K562 (cell line): ENCODE measurements around the gene LONRF2. TPM values are rescaled to one million over a fixed set of nuclear protein-coding genes. Genes with fewer than 3 reads are reported as not detected.
A peak's percentile ranks its signal among the peaks of the same experiment; 100 is the strongest.

Experiments
- ATAC-seq: fragments of 200-7000 bp; cut with Tn5 transposase; 3 replicates; pipeline ENCODE4 v1.9.1; 2020; ENCODE audit warnings: moderate library complexity
- BruUV-seq: library from RNA; stranded (reverse); fragments of 400-500 nt; replicated peaks from 2 replicates; lab custom pipeline; 2021; lab: Mats Ljungman, UMichigan
- CTCF ChIA-PET: fragments of 300-600 bp; formaldehyde crosslinking; extraction: SDS; loops from one replicate; lab custom pipeline; 2021; ENCODE audit warnings: low intra/inter-chr PET ratio; lab: Yijun Ruan, JAX
- POLR2A ChIA-PET: fragments of 300-600, 350-650 bp; sonication (Branson Sonifier 250); formaldehyde crosslinking; extraction: SDS; loops from one replicate; lab custom pipeline; 2021; ENCODE audit warnings: antibody characterized with exemption, inconsistent platforms; lab: Yijun Ruan, JAX
- DNase-seq, 4 experiments: peaks; one replicate each; pipeline versions ENCODE4 v3.0.0 to v3.0.0-alpha.2; 2011 to 2018; ENCODE audit warnings: low spot score in 3 of 4, mixed read lengths in 3 of 4; ENCODE audit errors: extremely low read depth in 1 of 4
- FAIRE-seq: peaks from 2 replicates; lab custom pipeline; 2011; peaks lifted over from hg19 to GRCh38; lab: Jason Lieb, UNC
- H2AFZ ChIP-seq: 2 replicates; pipeline ENCODE4 v1.6.0; 2011; ENCODE audit warnings: low read depth, low read length, control low read depth, inconsistent platforms
- H3K27ac ChIP-seq: fragments of 200-600 bp; 3 replicates; pipeline ENCODE4 v1.8.0; 2011; ENCODE audit warnings: low read depth, mild to moderate bottlenecking, control low read depth, inconsistent platforms, low read length, moderate library complexity, mixed read lengths; ENCODE audit errors: extremely low read depth
- H3K27me3 ChIP-seq, 2 experiments: fragments of 300-600 bp in 1 of 2; 2 replicates in 1 of 2; 3 replicates in 1 of 2; pipeline versions ENCODE4 v1.6.0 to v1.8.0; 2011; ENCODE audit warnings: inconsistent platforms in 2 of 2, low read length in 2 of 2, mild to moderate bottlenecking in 1 of 2, mixed read lengths in 1 of 2, moderate library complexity in 1 of 2; ENCODE audit not compliant: control insufficient read depth in 2 of 2, insufficient read depth in 2 of 2
- H3K36me3 ChIP-seq: fragments of 300-600 bp; 3 replicates; pipeline ENCODE4 v1.8.0; 2011; ENCODE audit warnings: mild to moderate bottlenecking, low read length, inconsistent platforms; ENCODE audit not compliant: control insufficient read depth, insufficient read depth
- H3K4me1 ChIP-seq, 2 experiments: fragments of 200-600 bp in 1 of 2; replicated peaks in 1 of 2; 2 replicates in 1 of 2; 3 replicates in 1 of 2; pipeline versions ENCODE4 v1.5.1 to v1.8.0; 2011; ENCODE audit warnings: inconsistent platforms in 2 of 2, low read length in 2 of 2, mild to moderate bottlenecking in 1 of 2, mixed read lengths in 1 of 2, moderate library complexity in 1 of 2; ENCODE audit not compliant: control insufficient read depth in 2 of 2, insufficient read depth in 2 of 2
- H3K4me2 ChIP-seq: 2 replicates; pipeline ENCODE4 v1.6.1; 2011; ENCODE audit warnings: low read length, control low read depth, inconsistent platforms, mixed read lengths; ENCODE audit not compliant: insufficient read depth
- H3K4me3 ChIP-seq: fragments of 200-600 bp; sonication (generic), shearing (Covaris generic); 2 replicates; pipeline ENCODE4 v1.5.1; 2016; ENCODE audit warnings: control low read depth, inconsistent platforms
- H3K79me2 ChIP-seq: fragments of 200-600 bp; 3 replicates; pipeline ENCODE4 v1.8.0; 2011; ENCODE audit warnings: low read length, inconsistent platforms; ENCODE audit not compliant: control insufficient read depth, insufficient read depth
- H3K9ac ChIP-seq, 2 experiments: 2 replicates each; pipeline versions ENCODE4 v1.6.0 to v1.6.1; 2011; ENCODE audit warnings: low read depth in 2 of 2, low read length in 2 of 2, control low read depth in 1 of 2, inconsistent platforms in 1 of 2, mild to moderate bottlenecking in 1 of 2, mixed read lengths in 1 of 2; ENCODE audit not compliant: insufficient read depth in 1 of 2
- H3K9me1 ChIP-seq: one replicate; pipeline ENCODE4 v1.6.0; 2011; ENCODE audit warnings: inconsistent platforms, mild to moderate bottlenecking, low read length, moderate library complexity; ENCODE audit not compliant: control insufficient read depth, insufficient read depth
- H3K9me3 ChIP-seq: replicated peaks from 2 replicates; pipeline ENCODE4 v1.5.1; 2011; ENCODE audit warnings: low read depth, low read length, inconsistent platforms; ENCODE audit not compliant: control insufficient read depth, insufficient read depth
- H4K20me1 ChIP-seq: replicated peaks from 2 replicates; pipeline ENCODE4 v1.6.1; 2011; ENCODE audit warnings: low read length, inconsistent platforms, mixed read lengths; ENCODE audit not compliant: control insufficient read depth, insufficient read depth
- CEBPB ChIP-seq: fragments of 450-650 bp; IDR thresholded peaks from 2 replicates; pipeline ENCODE4 v1.6.1; 2016; ENCODE audit warnings: missing genetic modification characterization, missing compliant biosample characterization
- KLF1 ChIP-seq: fragments of 450-650 bp; IDR thresholded peaks from 2 replicates; pipeline ENCODE4 v1.6.1; 2016; ENCODE audit warnings: missing genetic modification characterization, missing compliant biosample characterization
- RBM15 ChIP-seq: fragments of 200-400 bp; formaldehyde crosslinking; IDR thresholded peaks from 2 replicates; pipeline ENCODE4 v1.6.1; 2018; ENCODE audit warnings: mild to moderate bottlenecking, low read length, moderate library complexity; ENCODE audit not compliant: insufficient read depth
- SMARCB1 ChIP-seq: IDR thresholded peaks from 2 replicates; pipeline ENCODE4 v1.6.1; 2011; ENCODE audit warnings: improper control_type of control experiment, low read depth; ENCODE audit not compliant: insufficient read length
- SREBF1 ChIP-seq: fragments of 150-350 bp; IDR thresholded peaks from 2 replicates; pipeline ENCODE4 v1.6.1; 2014; ENCODE audit warnings: antibody characterized with exemption, low read depth, low read length, borderline replicate concordance
- ZNF324 ChIP-seq: fragments of 250-450 bp; sonication (Bioruptor Pico); IDR thresholded peaks from 2 replicates; pipeline ENCODE4 v1.4.0; 2020; ENCODE audit warnings: mild to moderate bottlenecking
- ZNF431 ChIP-seq: sonication (generic); formaldehyde crosslinking; IDR thresholded peaks from 2 replicates; pipeline ENCODE4 v1.8.0; 2022; ENCODE audit warnings: mild to moderate bottlenecking, missing genetic modification reagents
- WGBS: fragments of 100-300 bp; shearing (Covaris generic); methylation state at CpG from one replicate; pipeline ENCODE4 v1.1.6; 2016; ENCODE audit warnings: low coverage, mixed read lengths; ENCODE audit not compliant: insufficient coverage; ENCODE audit errors: missing lambda C conversion rate; 5-methylcytosine and 5-hydroxymethylcytosine counted together
- in situ Hi-C: fragments of 300-500 bp; cut with MboI; formaldehyde crosslinking; loops from 4 replicates; pipeline ENCODE4 v1.15.0; 2018; ENCODE audit warnings: inconsistent platforms, mixed read lengths
- intact Hi-C: fragments of 100-400 bp; cut with micrococcal nuclease; formaldehyde crosslinking; loops from 2 replicates; pipeline ENCODE4 v1.14.2; 2022
- polyA plus RNA-seq, 8 experiments: library from polyadenylated mRNA; depleted of rRNA in 4 of 8; stranded (reverse) in 5 of 8; unstranded in 3 of 8; fragments of >200 nt; fragmentation: Nextera tagmentation in 2 of 8; fragmentation: Illumina TruSeq in 1 of 8; extraction: Ambion mirVana in 2 of 8; extraction: Trizol in 1 of 8; gene quantifications; 2 replicates each; pipeline versions ENCODE4 v1.2.1 to v1.2.3, GENCODE V29; 2011 to 2014; ENCODE audit warnings: inconsistent platforms in 1 of 8, missing spikeins in 1 of 8
- total RNA-seq, 7 experiments: library from RNA; depleted of rRNA in 6 of 7; stranded (reverse); fragments of >200 nt in 6 of 7; fragmentation: Illumina TruSeq in 2 of 7; extraction: Trizol in 2 of 7; gene quantifications; 2 replicates each; pipeline versions ENCODE4 v1.2.1 to v1.2.3, GENCODE V29; 2011 to 2021; ENCODE audit warnings: low replicate concordance in 1 of 7
- TF ChIP-seq, protein P1 (sequence below): sonication (generic); IDR thresholded peaks from 2 replicates; pipeline ENCODE4 v1.6.1; 2016
- TF ChIP-seq, protein P2 (sequence below): fragments of 250-450 bp; sonication (Bioruptor Pico); IDR thresholded peaks from 2 replicates; pipeline ENCODE4 v1.8.0; 2021; ENCODE audit warnings: mild to moderate bottlenecking, moderate library complexity
- TF ChIP-seq, protein P3 (sequence below): sonication (generic); formaldehyde crosslinking; IDR thresholded peaks from 2 replicates; pipeline ENCODE4 v1.8.1; 2022; ENCODE audit warnings: missing genetic modification reagents

The LONRF2 gene
- total and polyA plus RNA-seq, 9 of the 15 experiments (the other 6 are each of a cell fraction or from before 2014, with no cell fraction given), result 0.35 to 5.0 (median 2.7) TPM

DNA sequence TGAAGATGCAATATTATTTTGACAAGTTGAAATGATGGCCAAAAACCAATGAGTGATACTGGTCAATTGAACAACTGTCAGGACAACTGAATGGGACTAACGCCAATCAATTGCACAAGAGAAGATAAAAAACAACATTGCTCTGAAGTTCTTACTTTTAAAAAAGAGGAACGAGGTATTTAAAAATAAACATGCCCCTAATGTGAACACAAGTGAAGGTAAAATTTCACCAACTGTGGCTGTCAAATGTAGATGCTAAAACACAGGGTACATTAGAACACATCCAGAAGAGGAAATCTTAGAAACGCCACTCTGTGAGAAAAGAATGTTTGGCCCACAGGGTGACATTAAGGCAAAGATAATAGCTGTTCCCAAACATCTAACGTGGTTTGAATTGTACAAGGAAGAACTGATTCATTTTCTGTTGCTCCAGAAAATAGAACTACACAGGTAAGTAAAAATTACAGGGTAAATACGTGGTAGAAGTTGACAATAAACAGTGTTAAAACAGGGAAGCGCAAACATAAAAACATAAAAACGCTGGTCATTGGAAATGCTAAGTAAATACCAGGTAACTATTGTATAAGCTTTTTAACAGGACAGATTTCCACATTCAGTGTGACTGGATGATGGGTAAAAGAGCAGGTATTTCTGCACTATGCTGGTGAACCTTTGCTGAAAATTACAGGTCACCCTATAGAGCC is 20.3 kb downstream of the LONRF2 start:
- Histone ChIP-seq H3K9me3 (no peaks in the 10 kb centered on the region), H4K20me1 (no peaks in the 10 kb centered on the region), H3K4me3 (no peak overlapping the region), H2AFZ (no peak overlapping the region), H3K9me1 (no peaks in the 10 kb centered on the region), H3K36me3 (peaks cover 33% of the 10 kb centered on the region), H3K4me2 (no peak overlapping the region), H3K79me2 (no peaks in the 10 kb centered on the region), H3K27me3 (no peaks in the 10 kb centered on the region), H3K4me1 (no peaks in the 10 kb centered on the region; a peak in 1 of 5 replicates), H3K9ac (no peak overlapping the region), H3K27ac (no peak overlapping the region)
- FAIRE-seq, result no peak
- no TSS peak for BruUV-seq
- DNase-seq, result no peak
- ChIA-PET POLR2A (interaction anchor here (1.4 to 2.3 kb wide), 2 partner anchors 10 to 11 kb away, joined by 5 to 13 read pairs; no protein-coding TSS in a partner anchor), CTCF (no interaction called here)
- 63% methylated on average over 7 of the region's 7 CpGs for WGBS
- ATAC-seq, result no peak
- TF ChIP-seq, protein P1, sequence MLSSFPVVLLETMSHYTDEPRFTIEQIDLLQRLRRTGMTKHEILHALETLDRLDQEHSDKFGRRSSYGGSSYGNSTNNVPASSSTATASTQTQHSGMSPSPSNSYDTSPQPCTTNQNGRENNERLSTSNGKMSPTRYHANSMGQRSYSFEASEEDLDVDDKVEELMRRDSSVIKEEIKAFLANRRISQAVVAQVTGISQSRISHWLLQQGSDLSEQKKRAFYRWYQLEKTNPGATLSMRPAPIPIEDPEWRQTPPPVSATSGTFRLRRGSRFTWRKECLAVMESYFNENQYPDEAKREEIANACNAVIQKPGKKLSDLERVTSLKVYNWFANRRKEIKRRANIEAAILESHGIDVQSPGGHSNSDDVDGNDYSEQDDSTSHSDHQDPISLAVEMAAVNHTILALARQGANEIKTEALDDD, result no peak
- TF ChIP-seq CEBPB (0 out of 2 replicates have a peak, but pooled peaks have one; percentile 22), KLF1 (no peak)
- intact Hi-C loops, result no loop called here
- in situ Hi-C loops, result no loop called here

DNA sequence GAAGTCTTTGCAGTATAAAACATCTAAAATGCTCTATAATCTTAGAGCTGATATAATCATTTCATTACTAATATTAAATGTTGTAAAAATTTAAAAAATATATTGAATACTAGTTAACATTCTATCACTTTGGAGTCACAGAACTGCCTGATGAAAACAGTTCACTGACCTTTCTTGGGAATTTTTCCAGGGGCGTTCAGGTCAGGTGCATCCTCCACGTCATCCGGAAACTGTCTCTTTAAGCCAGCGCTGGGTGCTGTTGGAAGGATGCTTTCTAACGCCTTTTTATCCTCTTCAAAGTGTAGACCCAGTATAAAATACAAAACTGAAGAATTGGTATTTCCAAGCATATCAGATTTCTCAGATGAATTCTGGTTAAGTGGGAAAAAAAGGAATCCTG is 22.8 kb downstream of the LONRF2 start:
- ATAC-seq (no peak), FAIRE-seq (no peak), DNase-seq (no peak)
- Histone ChIP-seq H3K4me2 (no peak overlapping the region), H3K27me3 (no peaks in the 10 kb centered on the region), H3K9me3 (no peaks in the 10 kb centered on the region), H3K4me3 (no peak overlapping the region), H3K79me2 (no peaks in the 10 kb centered on the region), H2AFZ (no peak overlapping the region), H4K20me1 (no peaks in the 10 kb centered on the region), H3K9me1 (no peaks in the 10 kb centered on the region), H3K4me1 (no peaks in the 10 kb centered on the region; a peak in 1 of 5 replicates), H3K27ac (no peak overlapping the region), H3K36me3 (peaks cover 30% of the 10 kb centered on the region), H3K9ac (no peak overlapping the region)
- intact Hi-C loops, result no loop called here
- in situ Hi-C loops, result no loop called here
- POLR2A ChIA-PET, result interaction anchor here (0.6 kb wide), 1 partner anchor 226 kb away, joined by 3 read pairs; no protein-coding TSS in a partner anchor
- WGBS, result 84% methylated on average over 5 of the region's 5 CpGs
- no TSS peak for BruUV-seq
- CTCF ChIA-PET, result no interaction called here
- TF ChIP-seq RBM15 (no peak), ZNF431 (CRISPR knock-in tag) (no peak), ZNF324 (CRISPR knock-in tag) (no peak), SREBF1 (no peak), SMARCB1 (no peak)
- TF ChIP-seq, protein P2, sequence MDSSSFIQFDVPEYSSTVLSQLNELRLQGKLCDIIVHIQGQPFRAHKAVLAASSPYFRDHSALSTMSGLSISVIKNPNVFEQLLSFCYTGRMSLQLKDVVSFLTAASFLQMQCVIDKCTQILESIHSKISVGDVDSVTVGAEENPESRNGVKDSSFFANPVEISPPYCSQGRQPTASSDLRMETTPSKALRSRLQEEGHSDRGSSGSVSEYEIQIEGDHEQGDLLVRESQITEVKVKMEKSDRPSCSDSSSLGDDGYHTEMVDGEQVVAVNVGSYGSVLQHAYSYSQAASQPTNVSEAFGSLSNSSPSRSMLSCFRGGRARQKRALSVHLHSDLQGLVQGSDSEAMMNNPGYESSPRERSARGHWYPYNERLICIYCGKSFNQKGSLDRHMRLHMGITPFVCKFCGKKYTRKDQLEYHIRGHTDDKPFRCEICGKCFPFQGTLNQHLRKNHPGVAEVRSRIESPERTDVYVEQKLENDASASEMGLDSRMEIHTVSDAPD (CRISPR knock-in tag), result no peak
- TF ChIP-seq, protein P3, sequence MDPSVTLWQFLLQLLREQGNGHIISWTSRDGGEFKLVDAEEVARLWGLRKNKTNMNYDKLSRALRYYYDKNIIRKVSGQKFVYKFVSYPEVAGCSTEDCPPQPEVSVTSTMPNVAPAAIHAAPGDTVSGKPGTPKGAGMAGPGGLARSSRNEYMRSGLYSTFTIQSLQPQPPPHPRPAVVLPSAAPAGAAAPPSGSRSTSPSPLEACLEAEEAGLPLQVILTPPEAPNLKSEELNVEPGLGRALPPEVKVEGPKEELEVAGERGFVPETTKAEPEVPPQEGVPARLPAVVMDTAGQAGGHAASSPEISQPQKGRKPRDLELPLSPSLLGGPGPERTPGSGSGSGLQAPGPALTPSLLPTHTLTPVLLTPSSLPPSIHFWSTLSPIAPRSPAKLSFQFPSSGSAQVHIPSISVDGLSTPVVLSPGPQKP (CRISPR knock-in tag), result no peak
